KOPT-K1 (cell line): ENCODE measurements around the gene PCAT7.
"Not testable (repeated sequence)": the region's sequence is repeated elsewhere in the genome, so short reads cannot be mapped to it uniquely, and the experiment has no call there.

Source experiments
- H3K27ac ChIP-seq: fragments of 200-600 bp; sonication (generic); 2 replicates; pipeline ENCODE4 v1.5.1; 2016; ENCODE audit warnings: antibody characterized with exemption, mild to moderate bottlenecking, low read depth, low read length; ENCODE audit not compliant: poor library complexity, severe bottlenecking
- H3K36me3 ChIP-seq: fragments of 200-600 bp; sonication (generic); 2 replicates; pipeline ENCODE4 v1.5.1; 2017; ENCODE audit warnings: antibody characterized with exemption, mild to moderate bottlenecking, low read length, moderate library complexity; ENCODE audit not compliant: insufficient read depth
- H3K9me3 ChIP-seq: fragments of 200-600 bp; sonication (generic); 2 replicates; pipeline ENCODE4 v1.5.1; 2017; ENCODE audit warnings: antibody characterized with exemption, low read length, mild to moderate bottlenecking; ENCODE audit not compliant: insufficient read depth, poor library complexity, severe bottlenecking

PCAT7 gene

DNA sequence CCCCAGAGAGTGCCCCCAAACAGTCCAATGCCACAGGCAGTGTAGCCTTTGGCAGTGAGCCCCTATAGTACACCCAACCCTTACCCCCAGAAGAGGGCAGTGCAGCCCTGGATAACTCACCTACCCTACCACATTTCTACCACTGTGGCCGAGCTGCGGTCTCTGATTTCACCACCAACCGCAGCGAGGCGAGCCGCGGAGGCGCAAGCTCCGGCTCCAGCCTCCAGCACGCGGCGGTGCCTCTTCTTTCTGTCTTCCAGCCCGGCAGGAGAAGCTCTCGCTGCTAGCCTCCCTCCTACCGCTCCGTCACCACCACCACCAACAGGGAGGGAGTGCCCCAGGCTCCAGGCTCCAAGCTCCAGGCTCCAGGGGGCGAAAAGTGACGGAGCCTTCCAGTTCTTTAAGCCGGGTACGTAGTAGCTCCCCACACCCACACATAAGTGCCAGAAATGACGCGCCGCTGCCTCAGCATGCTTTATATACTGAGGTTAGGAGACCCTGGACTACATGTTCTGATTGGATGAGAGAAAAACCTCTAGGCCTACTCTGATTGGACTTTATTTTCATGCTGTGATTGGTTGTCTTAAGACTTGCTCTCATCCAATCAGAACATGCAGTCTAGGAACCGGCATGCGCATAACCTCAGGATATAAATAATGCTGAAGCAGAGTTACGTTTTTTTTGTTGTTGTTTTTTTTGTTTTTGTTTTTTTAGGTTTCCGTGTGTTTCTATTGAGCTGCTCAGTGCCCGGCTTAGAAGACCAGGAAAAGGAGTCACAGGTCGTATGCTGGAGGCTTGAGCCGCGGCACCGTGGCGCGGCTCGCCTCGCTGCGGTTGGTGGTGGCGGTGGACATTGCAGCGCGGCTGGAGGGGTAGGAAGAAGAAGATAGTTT is at the start of gene PCAT7:
PCAT7 (plus strand) TSS at position 645 of the 893 bp plus-strand sequence.
- Histone ChIP-seq H3K9me3 (no peaks in the 10 kb centered on the region), H3K27ac (no peak within 1 kb of the TSS), H3K36me3 (no peaks in the 10 kb centered on the region)

DNA sequence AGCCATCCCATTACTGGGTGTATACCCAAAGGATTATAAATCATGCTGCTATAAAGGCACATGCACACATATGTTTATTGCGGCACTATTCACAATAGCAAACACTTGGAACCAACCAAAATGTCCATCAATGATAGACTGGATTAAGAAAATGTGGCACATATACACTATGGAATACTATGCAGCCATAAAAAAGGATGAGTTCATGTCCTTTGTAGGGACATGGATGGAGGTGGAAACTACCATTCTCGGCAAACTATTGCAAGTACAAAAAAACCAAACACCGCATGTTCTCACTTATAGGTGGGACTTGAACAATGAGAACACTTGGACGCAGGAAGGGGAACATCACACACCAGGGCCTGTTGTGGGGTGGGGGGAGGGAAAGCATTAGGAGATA is 48.5 kb upstream of the PCAT7 start:
- not testable (repeated sequence) for H3K9me3 ChIP-seq, H3K27ac ChIP-seq, H3K36me3 ChIP-seq

DNA sequence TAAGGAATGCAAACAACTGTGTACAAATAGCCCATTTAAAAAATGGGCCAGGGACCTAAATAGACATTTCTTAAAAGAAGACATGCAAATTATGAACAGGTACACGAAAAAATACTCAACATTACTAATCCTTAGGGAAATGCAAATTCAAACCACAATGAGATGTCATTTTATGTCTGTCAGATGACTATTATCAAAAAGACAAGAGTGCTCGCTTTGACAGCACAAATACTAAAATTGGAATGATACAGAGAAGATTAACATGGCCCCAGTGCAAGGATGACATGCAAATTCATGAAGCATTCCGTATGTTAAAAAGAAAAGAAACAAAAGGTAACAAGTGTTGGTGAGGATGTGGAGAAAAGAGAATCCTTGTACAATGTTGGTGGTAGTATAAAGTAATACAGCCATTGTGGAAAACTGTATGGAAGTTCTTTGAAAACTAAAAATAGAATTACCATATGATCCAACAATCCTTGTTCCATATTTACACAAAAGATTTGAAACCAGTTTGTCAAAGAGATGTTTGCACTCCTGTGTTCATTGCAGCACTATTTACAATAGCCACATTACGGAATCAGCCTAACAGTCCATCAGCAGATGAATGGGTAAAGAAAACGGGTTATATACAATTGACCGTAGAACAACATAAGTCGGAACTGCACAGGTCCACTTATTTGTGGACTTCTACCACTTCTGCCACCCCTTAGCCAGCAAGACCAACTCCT is 47.2 kb upstream of the PCAT7 start:
- Histone ChIP-seq H3K27ac (no peak overlapping the region), H3K9me3 (no peaks in the 10 kb centered on the region)

DNA sequence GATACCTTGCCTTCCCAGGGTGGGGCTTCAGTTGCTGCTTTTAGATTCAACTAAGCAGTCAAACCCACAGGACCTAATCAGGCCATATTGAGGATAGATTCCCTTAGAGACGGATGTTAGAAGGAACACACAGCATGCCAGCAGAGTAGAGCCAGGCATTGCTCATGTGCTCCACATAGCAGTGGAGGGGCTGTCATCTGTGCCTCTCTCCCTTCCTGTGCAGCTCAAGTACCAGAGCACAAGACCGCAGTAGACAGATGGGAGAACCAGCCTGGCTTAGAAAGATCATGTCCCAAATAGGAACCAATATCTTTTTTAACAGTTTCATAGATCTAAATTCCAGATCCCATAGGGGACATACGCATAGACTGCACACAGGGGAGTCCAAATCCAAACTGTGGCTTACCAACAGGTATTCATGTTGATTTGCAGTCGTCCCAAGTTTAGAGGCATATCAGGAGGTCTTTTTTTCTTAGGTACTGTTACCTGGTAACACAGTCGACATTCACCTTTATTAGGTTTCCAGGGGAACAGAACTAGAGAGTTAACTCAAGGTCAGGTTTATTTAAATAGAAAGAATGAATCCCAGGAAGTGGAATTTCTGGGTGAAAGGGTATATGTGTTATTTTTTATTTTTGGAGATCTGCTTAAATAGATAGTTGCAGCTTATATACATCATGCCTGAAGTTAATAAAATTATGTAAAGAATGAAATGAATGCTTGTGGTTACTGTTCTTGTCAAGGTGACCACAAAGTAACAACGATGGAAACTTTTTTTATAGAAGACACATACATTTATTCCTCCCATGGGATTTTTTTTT is 43.5 kb upstream of the PCAT7 start:
- Histone ChIP-seq H3K9me3 (no peaks in the 10 kb centered on the region), H3K36me3 (no peaks in the 10 kb centered on the region), H3K27ac (no peak overlapping the region)

More for the DNA sequence above, 47.2 kb upstream of the PCAT7 start:
- H3K36me3 ChIP-seq, result no peaks in the 10 kb centered on the region

DNA sequence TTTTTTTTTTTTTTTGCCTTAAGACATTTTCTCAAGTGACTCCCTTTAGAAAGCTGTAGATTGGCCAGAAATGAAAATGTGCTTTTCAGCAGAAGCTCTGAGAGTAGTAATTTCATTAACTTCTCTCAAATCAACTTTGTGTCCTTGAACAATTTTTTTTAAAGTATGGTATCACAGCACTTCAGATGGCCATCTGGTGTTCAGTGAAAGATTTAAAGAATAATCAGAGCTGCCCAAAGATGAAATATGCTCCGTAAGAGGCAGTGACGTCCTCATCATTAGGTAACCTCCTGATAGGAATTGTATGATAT is 43.0 kb upstream of the PCAT7 start:
- no peak overlapping the region for H3K27ac ChIP-seq
- no peaks in the 10 kb centered on the region for H3K36me3 ChIP-seq
- H3K9me3 ChIP-seq, result no peaks in the 10 kb centered on the region

DNA sequence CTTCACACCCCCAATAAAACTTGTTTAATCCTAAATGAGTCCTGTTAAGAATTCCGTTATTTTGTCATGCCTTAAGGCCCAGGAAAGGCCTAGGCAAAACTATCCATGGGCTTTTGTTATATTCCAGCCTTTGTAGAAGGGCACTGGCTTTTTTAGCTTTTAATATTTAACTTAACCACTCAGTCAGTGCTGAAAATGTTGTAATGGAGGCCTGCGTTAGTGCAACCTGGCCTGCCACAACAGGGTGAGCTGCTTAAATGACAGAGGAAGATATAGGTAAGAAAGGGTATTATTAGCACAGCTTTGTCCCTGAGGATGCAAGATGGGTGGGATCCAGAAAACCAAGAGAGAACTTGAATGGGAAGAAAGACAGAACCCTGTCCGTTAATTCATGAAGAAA is 40.2 kb upstream of the PCAT7 start:
- H3K9me3 ChIP-seq, result no peaks in the 10 kb centered on the region
- no peaks in the 10 kb centered on the region for H3K36me3 ChIP-seq
- H3K27ac ChIP-seq, result no peak overlapping the region

DNA sequence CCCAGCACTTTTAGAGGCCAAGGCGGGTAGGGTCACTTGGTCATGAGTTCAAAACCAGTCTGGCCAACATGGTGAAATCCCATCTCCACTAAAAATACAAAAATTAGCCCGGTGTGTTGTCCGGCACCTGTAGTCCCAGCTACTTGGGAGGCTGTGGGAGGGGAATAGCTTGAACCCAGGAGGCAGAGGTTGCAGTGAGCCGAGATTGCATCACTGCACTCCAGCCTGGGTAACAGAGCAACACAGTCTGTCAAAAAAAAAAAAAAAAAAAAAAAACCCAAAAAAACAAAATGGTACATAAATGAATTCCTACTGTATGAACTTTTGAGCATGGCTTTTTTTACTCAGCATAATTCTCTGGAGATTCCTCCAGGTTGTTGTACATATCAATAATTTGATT is 37.6 kb upstream of the PCAT7 start:
- no peaks in the 10 kb centered on the region for H3K9me3 ChIP-seq
- no peaks in the 10 kb centered on the region for H3K36me3 ChIP-seq
- no peak overlapping the region for H3K27ac ChIP-seq

DNA sequence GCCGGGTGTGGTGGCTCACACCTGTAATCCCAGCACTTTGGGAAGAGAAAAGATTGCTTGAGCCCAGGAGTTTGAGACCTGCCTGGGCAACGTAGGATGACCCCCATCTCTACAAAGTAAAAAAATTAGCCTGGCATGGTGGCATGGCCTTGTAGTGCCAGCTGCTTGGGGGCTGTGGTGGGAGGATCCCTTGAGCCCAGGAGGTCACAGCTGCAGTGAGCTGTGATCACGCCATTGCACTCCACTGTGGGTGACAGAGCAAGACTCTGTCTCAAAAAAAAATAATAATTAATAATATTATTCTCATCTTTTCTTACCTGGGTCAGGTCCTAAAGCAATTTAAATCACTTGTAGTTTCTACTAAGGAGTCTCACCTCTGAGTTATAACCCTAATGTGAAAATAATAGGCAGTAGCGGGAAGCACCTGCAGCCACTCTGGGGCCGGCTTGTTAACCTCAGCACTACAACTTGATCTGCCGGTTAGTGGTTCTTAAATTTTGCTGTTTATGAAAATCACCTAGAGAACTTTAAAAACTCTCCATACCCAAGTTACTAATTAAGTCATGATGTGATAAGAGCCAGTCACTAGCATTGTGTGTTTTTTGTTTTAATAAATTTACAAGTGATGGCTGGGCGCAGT is 29.4 kb upstream of the PCAT7 start:
- Histone ChIP-seq H3K27ac (no peak overlapping the region), H3K9me3 (no peaks in the 10 kb centered on the region), H3K36me3 (no peaks in the 10 kb centered on the region)

DNA sequence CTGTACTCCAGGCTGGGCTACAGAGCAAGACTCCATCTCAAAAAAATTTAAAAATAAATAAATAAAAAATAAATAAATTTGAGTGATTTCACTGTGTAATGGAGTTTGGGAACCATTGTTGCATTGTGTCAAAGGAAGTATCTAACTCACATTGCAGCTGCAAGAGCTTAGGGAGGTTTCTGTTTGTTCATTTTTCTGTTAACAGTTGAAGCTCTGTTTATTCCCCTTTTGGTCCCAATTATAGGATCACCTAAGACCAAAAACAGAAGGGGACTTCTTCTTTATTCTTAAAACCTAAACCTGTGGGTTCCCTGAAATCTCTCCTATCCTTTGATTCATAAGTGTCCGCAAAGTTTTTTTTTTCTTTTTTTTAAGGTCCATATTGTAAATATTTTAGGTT is 28.6 kb upstream of the PCAT7 start:
- H3K9me3 ChIP-seq, result no peaks in the 10 kb centered on the region

DNA sequence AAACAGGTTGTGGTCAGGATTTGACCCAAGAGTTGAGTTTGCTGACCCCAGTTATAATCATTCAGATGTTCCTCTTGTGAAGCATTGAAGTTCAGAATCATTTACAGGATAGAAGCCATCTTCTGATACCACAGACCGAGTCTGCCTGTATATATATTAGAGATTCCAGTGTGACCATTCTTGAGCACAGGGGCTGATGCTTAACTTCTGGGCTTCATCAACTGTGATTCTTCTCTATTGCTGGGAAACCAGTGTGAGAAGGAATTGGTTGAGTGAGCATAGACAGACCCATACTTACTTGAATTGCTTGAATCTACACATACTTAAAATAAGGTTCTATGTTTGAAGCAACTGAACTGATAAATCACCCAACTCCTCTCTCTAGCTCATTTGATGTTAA is 27.9 kb upstream of the PCAT7 start:
- Histone ChIP-seq H3K36me3 (no peaks in the 10 kb centered on the region), H3K9me3 (no peaks in the 10 kb centered on the region), H3K27ac (no peak overlapping the region)

More for the DNA sequence above, 28.6 kb upstream of the PCAT7 start:
- no peak overlapping the region for H3K27ac ChIP-seq
- H3K36me3 ChIP-seq, result no peaks in the 10 kb centered on the region

DNA sequence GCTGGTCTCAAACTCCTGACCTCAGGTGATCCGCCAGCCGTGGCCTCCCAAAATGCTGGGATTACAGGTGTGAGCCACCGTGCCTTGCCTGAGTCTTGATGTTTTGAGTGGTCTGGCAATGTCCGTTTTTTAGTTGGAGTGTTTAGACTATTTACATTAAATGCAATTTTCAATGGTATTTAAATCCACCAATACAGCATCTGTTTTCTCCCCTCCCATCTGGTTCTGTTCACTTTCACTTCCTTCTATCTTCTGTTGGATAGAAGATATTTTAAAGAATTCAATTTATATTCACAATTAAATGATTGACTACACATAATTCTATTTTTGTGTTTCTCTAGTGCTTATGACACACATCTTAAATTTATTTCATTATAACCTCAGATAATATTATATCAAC is 26.0 kb upstream of the PCAT7 start:
- Histone ChIP-seq H3K36me3 (no peaks in the 10 kb centered on the region), H3K9me3 (no peaks in the 10 kb centered on the region), H3K27ac (no peak overlapping the region)

DNA sequence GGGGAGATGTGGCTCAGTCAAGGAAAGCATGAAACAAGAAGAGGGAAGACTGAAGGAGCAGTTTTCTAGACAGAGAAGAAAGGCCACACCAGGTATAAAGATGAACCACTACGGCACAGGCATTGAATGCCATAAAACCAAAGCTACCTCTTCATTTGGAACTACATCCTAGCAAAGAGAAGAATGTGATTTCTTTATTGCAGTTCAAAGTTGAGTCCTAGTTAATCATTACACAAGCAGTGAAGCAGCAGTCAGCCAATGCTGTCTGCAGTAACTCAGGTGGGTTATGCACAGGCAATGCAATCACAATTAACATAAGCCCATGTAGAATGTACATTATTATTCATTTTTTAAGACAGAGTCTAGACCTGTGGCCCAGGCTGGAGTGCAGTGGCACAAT is 21.7 kb upstream of the PCAT7 start:
- no peaks in the 10 kb centered on the region for H3K9me3 ChIP-seq
- H3K27ac ChIP-seq, result no peak overlapping the region
- no peaks in the 10 kb centered on the region for H3K36me3 ChIP-seq

DNA sequence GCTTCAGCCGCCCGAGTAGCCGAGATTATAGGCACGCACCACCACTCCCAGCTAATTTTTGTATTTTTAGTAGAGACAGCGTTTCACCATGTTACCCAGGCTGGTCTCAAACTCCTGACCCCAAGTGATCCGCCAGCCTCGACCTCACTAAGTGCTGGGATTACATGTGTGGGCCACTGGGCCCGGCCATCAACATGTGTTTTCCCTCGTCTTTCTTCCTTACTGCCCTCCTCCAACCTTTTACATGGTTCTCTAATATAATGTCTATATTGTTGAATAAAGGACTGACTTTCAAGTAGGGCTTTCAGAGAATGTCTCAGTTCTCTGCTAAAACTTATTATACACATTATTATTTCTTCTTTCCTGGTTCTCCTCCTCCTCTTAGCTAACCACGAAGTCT is 21.3 kb upstream of the PCAT7 start:
- Histone ChIP-seq H3K36me3 (no peaks in the 10 kb centered on the region), H3K9me3 (no peaks in the 10 kb centered on the region), H3K27ac (no peak overlapping the region)

DNA sequence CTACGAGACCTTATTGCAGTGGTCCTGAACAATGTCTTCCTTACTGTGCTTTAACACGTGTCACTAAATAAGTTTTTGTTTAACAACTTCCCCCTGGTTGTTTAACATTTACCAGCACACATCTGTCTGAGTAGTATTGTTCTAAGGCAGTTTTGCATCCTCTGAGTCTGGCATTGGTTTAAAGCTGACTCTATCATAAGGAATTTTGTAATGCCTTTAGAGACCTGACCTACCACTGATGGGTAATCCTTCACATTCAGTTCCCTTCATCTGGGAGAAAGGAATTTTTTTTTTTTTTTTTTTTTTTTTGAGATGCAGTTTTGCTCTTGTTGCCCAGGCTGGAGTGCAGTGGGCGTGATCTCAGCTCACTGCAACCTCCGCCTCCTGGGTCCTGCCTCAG is 20.0 kb upstream of the PCAT7 start:
- Histone ChIP-seq H3K9me3 (no peaks in the 10 kb centered on the region), H3K36me3 (no peaks in the 10 kb centered on the region), H3K27ac (no peak overlapping the region)

DNA sequence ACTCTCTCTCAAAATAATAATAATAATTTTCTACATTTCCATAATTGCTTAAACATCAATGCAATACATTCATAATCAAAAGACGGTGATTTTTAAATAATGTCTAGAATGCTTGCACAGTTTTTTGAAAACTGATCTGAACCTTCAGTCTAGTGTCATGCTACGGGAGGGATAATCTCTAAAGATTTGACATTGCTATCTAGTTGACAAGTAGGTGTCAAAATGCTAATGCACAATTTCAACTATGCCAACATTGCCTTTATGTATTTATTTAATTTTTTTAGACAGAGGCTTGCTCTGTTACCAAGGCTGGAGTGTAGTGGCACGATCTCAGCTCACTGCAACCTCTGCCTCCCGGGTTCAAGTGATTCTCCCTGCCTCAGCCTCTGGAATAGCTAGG is 16.0 kb upstream of the PCAT7 start:
- no peaks in the 10 kb centered on the region for H3K36me3 ChIP-seq
- H3K9me3 ChIP-seq, result no peaks in the 10 kb centered on the region

More for the DNA sequence above, 16.0 kb upstream of the PCAT7 start:
- H3K27ac ChIP-seq, result no peak overlapping the region
